CD4-positive, alpha-beta T cell (primary cell): ENCODE measurements around the gene HOXA3. TPM values are rescaled to one million over a fixed set of nuclear protein-coding genes. Genes with fewer than 3 reads are reported as not detected.

Experiments used
- ATAC-seq: fragments of 200-7000 bp; cut with Tn5 transposase; one replicate; pipeline ENCODE4 v1.10.0; 2022; ENCODE audit warnings: mild to moderate bottlenecking; ENCODE audit not compliant: poor library complexity
- CTCF ChIA-PET: fragments of 350-600 bp; sonication (Branson Sonifier 250); formaldehyde crosslinking; loops from one replicate; lab custom pipeline; 2021; ENCODE audit warnings: antibody characterized with exemption, inconsistent platforms; lab: Charles Lee
- POLR2A ChIA-PET: fragments of 350-600 bp; sonication (Branson Sonifier 250); formaldehyde crosslinking; loops from one replicate; lab custom pipeline; 2021; ENCODE audit warnings: antibody characterized with exemption, inconsistent platforms; lab: Charles Lee
- DNase-seq, 14 experiments: peaks; one replicate each; pipeline ENCODE4 v3.0.0-alpha.2; 2013 to 2020; ENCODE audit warnings: mixed read lengths in 2 of 14
- H3K27ac ChIP-seq, 2 donors: one replicate each; pipeline versions ENCODE4 v1.5.1 to v1.7.0; 2013; ENCODE audit warnings: low read length in 2 of 2, low read depth in 1 of 2, mild to moderate bottlenecking in 1 of 2
- H3K27me3 ChIP-seq, 2 experiments: 1 replicate in 1 of 2; 2 replicates in 1 of 2; pipeline versions ENCODE4 v1.6.1 to v1.7.0; 2013; ENCODE audit warnings: low read length in 2 of 2, control low read depth in 1 of 2, mild to moderate bottlenecking in 1 of 2, moderate library complexity in 1 of 2; ENCODE audit not compliant: insufficient read depth in 2 of 2, control insufficient read depth in 1 of 2
- H3K36me3 ChIP-seq: one replicate; pipeline ENCODE4 v1.6.1; 2013; ENCODE audit warnings: low read length, control low read depth; ENCODE audit not compliant: insufficient read depth
- H3K4me1 ChIP-seq: one replicate; pipeline ENCODE4 v1.6.1; 2013; ENCODE audit warnings: low read length, control low read depth; ENCODE audit not compliant: insufficient read depth
- H3K4me3 ChIP-seq: one replicate; pipeline ENCODE4 v1.5.1; 2013; ENCODE audit warnings: mild to moderate bottlenecking, low read length, moderate library complexity
- H3K9me3 ChIP-seq, 2 experiments: 1 replicate in 1 of 2; 2 replicates in 1 of 2; pipeline versions ENCODE4 v1.6.1 to v1.7.0; 2013; ENCODE audit warnings: low read length in 2 of 2, mild to moderate bottlenecking in 2 of 2, control low read depth in 1 of 2, moderate library complexity in 1 of 2; ENCODE audit not compliant: control insufficient read depth in 1 of 2, insufficient read depth in 1 of 2
- H3K27ac Mint-ChIP-seq: one replicate; pipeline ENCODE4 v1.8.0; 2020; ENCODE audit warnings: mixed read lengths
- H3K27me3 Mint-ChIP-seq: one replicate; pipeline ENCODE4 v1.8.0; 2021; ENCODE audit warnings: mixed read lengths
- H3K36me3 Mint-ChIP-seq: one replicate; pipeline ENCODE4 v1.8.0; 2021; ENCODE audit warnings: low read depth, mixed read lengths
- H3K4me1 Mint-ChIP-seq: one replicate; pipeline ENCODE4 v1.8.0; 2021; ENCODE audit warnings: low read depth, mixed read lengths
- H3K4me3 Mint-ChIP-seq: one replicate; pipeline ENCODE4 v1.8.0; 2020; ENCODE audit warnings: mild to moderate bottlenecking, mixed read lengths
- H3K9me3 Mint-ChIP-seq: one replicate; pipeline ENCODE4 v1.8.0; 2020; ENCODE audit warnings: mixed read lengths
- intact Hi-C, 2 experiments: fragments of 100-400 bp; cut with DNase I in 1 of 2; cut with micrococcal nuclease in 1 of 2; formaldehyde crosslinking; loops; one replicate each; pipeline versions ENCODE4 v1.15.1 to v1.9.0; 2023 to 2025; cut with DNase I, micrococcal nuclease
- microRNA-seq: library from miRNA; unstranded; fragments of <30 nt; microRNA quantifications from one replicate; pipeline ENCODE4 v1.2.0, GENCODE V29; 2021; ENCODE audit warnings: borderline microRNAs expressed, borderline replicate concordance
- total RNA-seq, 174 experiments: library from RNA in 2 of 174; stranded (reverse) in 2 of 174; gene quantifications; one replicate each; pipeline ENCODE4 v1.2.3 and lab custom pipeline; 2021 to 2026
- TF ChIP-seq, protein P1 (sequence below): fragments of 200-600 bp; IDR thresholded peaks from one replicate; pipeline ENCODE4 v1.8.0; 2022; ENCODE audit warnings: antibody characterized with exemption, mild to moderate bottlenecking

Gene HOXA3
- total RNA-seq, 2 experiments from 2014 or later: not detected

DNA sequence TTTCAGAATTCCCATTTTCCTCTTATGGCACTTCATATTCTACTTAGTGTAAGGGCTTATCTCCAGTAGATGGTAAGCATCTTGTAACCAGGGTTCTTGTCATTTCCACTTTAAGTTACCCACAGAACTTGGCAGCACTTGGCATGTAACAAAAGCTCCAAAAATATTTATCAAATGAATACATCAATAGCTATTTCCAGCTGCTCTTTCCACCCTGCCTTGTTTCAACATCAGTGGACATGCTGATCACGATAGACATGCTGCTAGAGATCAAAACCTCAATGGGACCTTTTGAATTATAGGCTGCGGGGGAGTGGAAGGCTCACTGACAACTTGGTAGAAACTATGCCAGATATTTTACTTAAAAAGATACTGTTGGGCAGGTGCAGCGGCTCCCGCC, 89.4 kb downstream of the HOXA3 start:
- ChIA-PET CTCF (no interaction called here), POLR2A (no interaction called here)
- Histone ChIP-seq H3K4me3 (no peak overlapping the region), H3K9me3 (no peaks in the 10 kb centered on the region), H3K4me1 (no peaks in the 10 kb centered on the region), H3K27me3 (peaks cover 0 to 2% of the 10 kb centered on the region in 2 experiments), H3K36me3 (no peaks in the 10 kb centered on the region), H3K27ac (no peak overlapping the region)
- H3K36me3 Mint-ChIP-seq: no peaks in the 10 kb centered on the region
- no peak overlapping the region for H3K4me3 Mint-ChIP-seq
- TF ChIP-seq, protein P1, sequence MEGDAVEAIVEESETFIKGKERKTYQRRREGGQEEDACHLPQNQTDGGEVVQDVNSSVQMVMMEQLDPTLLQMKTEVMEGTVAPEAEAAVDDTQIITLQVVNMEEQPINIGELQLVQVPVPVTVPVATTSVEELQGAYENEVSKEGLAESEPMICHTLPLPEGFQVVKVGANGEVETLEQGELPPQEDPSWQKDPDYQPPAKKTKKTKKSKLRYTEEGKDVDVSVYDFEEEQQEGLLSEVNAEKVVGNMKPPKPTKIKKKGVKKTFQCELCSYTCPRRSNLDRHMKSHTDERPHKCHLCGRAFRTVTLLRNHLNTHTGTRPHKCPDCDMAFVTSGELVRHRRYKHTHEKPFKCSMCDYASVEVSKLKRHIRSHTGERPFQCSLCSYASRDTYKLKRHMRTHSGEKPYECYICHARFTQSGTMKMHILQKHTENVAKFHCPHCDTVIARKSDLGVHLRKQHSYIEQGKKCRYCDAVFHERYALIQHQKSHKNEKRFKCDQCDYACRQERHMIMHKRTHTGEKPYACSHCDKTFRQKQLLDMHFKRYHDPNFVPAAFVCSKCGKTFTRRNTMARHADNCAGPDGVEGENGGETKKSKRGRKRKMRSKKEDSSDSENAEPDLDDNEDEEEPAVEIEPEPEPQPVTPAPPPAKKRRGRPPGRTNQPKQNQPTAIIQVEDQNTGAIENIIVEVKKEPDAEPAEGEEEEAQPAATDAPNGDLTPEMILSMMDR: no peak
- H3K4me1 Mint-ChIP-seq: no peaks in the 10 kb centered on the region
- no peaks in the 10 kb centered on the region for H3K9me3 Mint-ChIP-seq
- H3K27ac Mint-ChIP-seq: no peak overlapping the region
- DNase-seq (no peak), ATAC-seq (no peak)
- peaks cover 20% of the 10 kb centered on the region for H3K27me3 Mint-ChIP-seq
- intact Hi-C loops: no loop called here

Small RNAs within 50 kb of the gene (microRNA-seq; reads per million reads assigned to microRNA genes)
- gene MIR196B: 12.8 reads per million, percentile 42 among the genes with 10 or more reads in this experiment

Other genes with a start within 250 kb of the HOXA3 start
- under 1 TPM; 0.14 to 0.22 TPM for gene HOXA1, start 56.6 kb downstream of the HOXA3 start, total RNA-seq
- gene HOXA2, start 49.9 kb downstream of the HOXA3 start, total RNA-seq: not detected
- not detected for gene HOXA4, start 21.8 kb downstream of the HOXA3 start, total RNA-seq
- not detected for gene HOXA5, start 8.9 kb downstream of the HOXA3 start, total RNA-seq
- not detected for gene HOXA6, start 4.8 kb downstream of the HOXA3 start, total RNA-seq
- gene HOXA7, start 4.1 kb upstream of the HOXA3 start, total RNA-seq: not detected
- not detected for gene HOXA9, start 13.0 kb upstream of the HOXA3 start, total RNA-seq
- not detected for gene HOXA10, start 21.7 kb upstream of the HOXA3 start, total RNA-seq
- gene HOXA11, start 32.6 kb upstream of the HOXA3 start, total RNA-seq: not detected
- not detected for gene HOXA13, start 47.5 kb upstream of the HOXA3 start, total RNA-seq
- gene EVX1, start 90.2 kb upstream of the HOXA3 start, total RNA-seq: under 1 TPM; 0.25 to 0.33 TPM